ENCODE measurements around the gene IMMT.

IMMT gene

GRCh38 chr2:86138736-86139625 is 56.3 kb downstream of the IMMT start:
- no peak for DNase-seq

DNA sequence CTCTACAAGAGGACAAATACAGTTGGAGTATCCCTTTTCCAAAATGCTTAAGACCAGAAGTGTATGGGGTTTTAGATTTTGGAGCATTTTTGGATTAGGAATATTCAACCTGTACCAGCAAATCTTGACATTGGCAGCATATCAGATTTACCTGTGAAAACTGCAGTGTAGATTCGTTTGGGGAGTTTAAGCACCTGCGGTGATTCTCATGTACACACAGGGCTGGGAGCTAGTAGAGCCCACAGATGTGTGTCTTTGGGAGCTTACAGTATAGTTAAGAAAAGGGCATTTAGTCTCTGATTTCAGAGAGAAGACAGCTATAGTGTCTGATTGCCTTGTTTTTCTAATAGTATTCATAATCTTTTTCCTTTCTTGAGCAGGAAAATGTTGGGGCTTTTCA is 59.1 kb downstream of the IMMT start:
- no peak for DNase-seq

- DNase-seq: no peak
These were observed 59.6 kb downstream of the IMMT start for GRCh38 chr2:86135653-86136052.

DNA sequence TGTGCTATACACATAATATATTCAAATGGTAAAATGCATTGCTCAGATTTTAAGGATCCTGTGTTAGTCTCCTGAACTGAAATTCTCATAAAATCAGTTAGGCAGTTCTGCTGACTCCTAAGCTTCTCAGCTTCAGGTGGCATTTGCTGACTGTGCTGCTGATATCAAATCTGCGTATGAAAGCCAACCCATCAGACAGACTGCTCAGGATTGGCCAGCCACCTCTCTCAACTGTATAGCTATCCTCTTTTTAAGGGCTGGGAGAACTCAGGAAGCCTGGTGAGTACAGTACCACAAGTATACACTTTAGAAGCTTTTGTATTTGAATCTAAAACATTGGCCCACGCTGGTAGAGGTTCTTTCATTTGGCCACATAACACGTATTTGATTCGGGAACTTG is 60.6 kb downstream of the IMMT start:
- no peak for DNase-seq

- no peak for DNase-seq
These were observed 70.6 kb downstream of the IMMT start for GRCh38 chr2:86124683-86125082.

DNA sequence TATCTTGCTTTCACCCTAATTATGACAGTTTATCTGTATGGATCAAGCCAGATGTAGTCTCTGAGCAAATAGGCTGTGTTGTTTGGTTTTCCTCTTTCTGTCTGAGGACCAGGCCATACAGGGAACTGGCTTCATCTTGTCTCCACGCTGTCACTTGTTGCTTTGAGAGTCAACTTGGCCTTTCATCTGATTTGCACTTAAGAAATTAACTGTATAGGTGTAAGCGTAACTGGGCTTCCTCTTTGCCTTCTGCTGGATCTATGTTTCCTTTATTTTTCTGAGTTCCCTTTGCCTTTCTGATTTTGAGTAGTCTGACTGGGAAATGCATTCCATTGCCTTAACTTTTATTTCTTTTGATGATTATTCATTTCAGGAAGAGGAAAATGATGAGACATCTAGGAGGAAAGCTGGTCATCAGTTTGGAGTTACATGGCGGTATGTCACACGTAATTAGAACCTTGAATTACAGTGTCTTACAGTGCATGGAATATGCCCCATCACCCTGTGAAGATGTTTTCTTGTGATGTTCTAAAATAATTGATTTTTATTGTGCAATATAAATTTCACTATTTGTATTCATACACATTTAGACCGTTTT is 71.8 kb downstream of the IMMT start:
- no peak for DNase-seq

DNA sequence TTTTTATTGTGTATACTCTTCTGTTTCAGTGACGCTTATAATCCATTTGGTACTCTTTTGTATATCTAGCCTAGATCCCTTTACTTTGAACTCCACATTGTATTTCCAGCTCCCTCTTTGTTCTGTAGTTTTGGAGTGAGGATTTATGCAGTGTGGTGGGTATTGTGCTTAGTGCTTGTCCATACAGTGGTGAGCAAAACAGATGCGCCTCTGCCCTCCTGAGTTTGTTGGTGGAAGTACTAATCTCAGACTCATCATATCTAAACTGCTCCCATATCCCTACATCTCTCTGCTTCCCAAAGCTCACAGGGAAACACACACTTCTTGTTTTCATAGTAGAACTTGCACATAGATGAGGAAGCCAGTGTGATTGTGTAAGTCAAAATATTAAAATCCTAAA is 77.1 kb downstream of the IMMT start:
- DNase-seq: no peak

- DNase-seq: no peak
These were observed 88.2 kb downstream of the IMMT start for GRCh38 chr2:86107031-86107430.

DNA sequence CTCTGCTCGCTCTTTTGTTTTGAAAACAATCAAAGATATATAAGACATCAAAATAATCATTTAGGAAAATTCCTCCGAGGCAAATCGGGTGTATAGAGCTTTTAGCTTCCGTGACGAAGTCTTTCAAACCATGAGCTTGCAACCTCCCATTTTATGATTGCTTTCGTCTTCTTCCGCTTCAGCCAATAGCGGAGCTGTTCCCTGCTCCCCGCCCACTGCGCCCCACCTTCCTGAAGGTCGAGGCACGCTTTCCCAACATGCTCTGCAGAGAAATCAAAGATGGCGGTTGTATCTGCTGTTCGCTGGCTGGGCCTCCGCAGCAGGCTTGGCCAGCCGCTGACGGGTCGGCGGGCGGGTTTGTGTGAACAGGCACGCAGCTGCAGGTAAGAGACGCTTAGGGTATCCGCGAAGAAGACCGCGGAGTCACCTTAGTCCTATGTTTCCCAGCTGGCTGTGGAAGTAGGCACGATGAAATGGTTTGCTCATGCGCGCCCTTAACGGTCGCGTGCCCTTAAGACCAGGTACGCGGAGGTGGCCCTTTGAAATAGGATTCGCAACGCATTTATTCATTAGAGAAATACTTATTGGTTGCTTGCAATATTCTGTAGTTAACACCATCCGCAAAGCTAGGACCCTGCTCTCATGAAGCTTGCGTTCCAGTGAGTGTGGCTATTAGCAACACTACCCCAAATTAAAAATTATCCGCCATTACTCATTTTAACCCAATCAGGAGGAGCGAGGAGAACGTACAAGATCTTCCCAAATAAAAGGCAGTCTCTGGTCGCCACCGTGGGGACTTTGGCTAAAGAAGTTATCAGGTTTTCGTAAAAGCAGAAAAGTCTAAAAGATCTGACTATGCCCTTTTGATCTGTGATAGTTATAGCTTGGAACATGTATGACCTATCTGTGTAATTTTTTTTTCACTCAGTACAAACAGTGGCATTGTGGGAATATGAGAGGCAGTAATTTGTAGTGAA is 89.0 kb downstream of the IMMT start, which contains the start of gene PTCD3:
Gene PTCD3, plus strand, starts transcription at position 267 of the 977 bp plus-strand sequence. Its CDS starts 13 bp downstream, at position 280.
- DNase-seq: peak; percentile 89

DNA sequence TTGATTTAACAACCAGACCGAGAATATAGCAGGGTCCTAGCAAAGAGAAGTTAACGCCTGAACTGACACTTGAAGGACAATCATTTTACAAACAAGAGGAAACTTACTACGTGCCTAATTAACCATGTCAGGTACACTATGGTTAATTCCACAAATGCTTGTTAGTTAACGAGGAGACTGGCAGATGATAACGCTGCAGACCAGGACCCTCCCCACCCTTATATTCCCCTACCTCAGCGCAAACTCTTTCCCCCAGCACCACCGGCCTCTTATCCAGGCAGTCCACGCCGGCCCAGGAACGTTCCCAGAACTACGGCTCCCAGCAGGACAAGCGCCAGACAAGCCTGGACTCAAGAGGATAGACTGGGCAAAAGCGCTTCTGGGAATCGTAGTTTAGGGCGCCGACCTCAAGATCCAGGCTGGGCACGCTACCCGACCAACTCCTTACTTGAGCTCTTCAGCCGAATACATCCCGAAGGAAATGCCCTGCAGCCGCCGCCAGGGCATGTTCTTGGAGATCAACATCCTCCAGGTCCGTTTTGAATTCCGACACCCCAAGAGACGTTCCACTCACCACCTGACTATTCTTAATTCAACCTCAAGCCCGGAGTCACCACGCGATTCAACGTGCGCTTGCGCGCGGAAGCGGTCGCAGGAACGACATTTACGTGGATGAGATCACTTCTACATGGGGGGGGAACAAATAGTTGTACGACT is 89.9 kb downstream of the IMMT start, which contains the start of gene POLR1A:
Gene POLR1A, minus strand, starts transcription at position 635 of the 717 bp plus-strand sequence. Its CDS starts 110 bp downstream, at position 525.
- DNase-seq: peak; percentile 72

DNA sequence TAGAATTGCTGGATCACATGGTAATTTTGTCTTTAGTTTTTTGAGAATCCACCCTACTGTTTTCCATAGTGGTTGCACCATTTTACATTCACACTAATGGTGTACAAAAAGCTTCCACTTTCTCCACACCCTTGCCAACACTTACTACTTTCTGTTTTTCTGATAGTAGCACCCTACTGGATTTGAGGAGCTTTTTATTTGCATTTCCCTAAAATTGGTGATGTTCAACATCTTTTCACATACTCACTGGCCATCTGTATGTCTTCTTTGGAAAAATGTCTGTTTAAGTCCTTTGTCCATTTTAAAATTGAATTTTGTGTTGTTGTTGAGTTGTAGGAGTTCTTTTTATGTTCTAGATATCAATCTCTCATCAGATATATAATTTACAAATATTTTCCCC is 93.1 kb downstream of the IMMT start:
- no peak for DNase-seq

- no peak for DNase-seq
These were observed 97.3 kb downstream of the IMMT start for GRCh38 chr2:86097913-86098312.

GRCh38 chr2:86097114-86097896 is 98.0 kb downstream of the IMMT start:
- DNase-seq: no peak

- no peak for DNase-seq
These were observed 101.0 kb downstream of the IMMT start for GRCh38 chr2:86094229-86094628.
